ENCODE data around the gene AKAP13.

DNA sequence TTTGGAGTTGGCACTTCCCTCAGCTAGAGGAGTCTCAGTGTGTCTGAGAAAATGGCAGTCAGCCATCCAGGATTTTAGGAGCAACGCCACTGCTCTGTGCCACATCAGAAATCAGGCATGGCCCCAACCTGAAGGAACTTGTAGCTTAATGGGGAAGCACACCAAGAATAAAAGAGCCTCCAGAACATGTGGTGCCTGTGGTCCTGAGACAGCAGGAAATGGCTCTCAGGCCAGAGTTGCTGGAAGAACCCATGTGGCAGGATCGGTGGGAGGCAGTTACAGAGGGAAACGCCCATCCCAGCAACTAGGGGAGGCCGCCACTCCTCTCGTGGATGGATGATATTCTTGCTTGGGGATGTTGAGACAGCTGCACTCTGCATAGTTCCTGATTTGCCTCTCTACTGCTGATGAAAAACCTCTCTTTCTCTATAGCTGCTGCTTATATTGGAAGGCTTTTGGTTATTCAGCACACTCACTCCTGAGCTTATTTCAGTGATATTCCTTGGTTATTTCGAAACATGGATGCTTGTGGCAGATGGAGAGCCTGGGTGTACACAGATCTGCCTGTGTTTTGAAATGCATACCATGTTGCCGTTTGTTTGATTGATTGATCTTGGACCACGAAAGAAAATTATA is 361.9 kb downstream of the AKAP13 start:
- TF ChIP-seq GATA2 (IDR thresholded peaks at IDR 0.05; ENCODE audit: low read depth, low read length) (no peak), GATA3 (IDR thresholded peaks at IDR 0.05; ENCODE audit: low read depth, low read length) (no peak)
